ENCODE results near the gene TVP23A. TPM values are rescaled to one million over a fixed set of nuclear protein-coding genes. Genes with fewer than 3 reads are reported as not detected.
A peak's percentile ranks its signal among the peaks of the same experiment; 100 is the strongest.
"Not testable (repeated sequence)": the region's sequence is repeated elsewhere in the genome, so short reads cannot be mapped to it uniquely, and the experiment has no call there.

The TVP23A gene
- polyA plus RNA-seq, 3 donors, result 2.9 to 5.0 (median 3.8) TPM

GRCh38 chr16:10839279-10839666 is 20.7 kb upstream of the TVP23A start:
- no peak for DNase-seq (ENCODE audit: extremely low read depth in 1 of 11, low read depth in 9 of 11, low spot score in 4 of 11)

- DNase-seq (ENCODE audit: extremely low read depth in 1 of 11, low read depth in 9 of 11, low spot score in 4 of 11), result no peak
These were observed 20.2 kb upstream of the TVP23A start for GRCh38 chr16:10838621-10839278.

- DNase-seq (ENCODE audit: extremely low read depth in 1 of 11, low read depth in 9 of 11, low spot score in 4 of 11), result no peak
These were observed 17.7 kb upstream of the TVP23A start for GRCh38 chr16:10836174-10836853.

GRCh38 chr16:10835281-10835931 is 16.8 kb upstream of the TVP23A start:
- DNase-seq (ENCODE audit: extremely low read depth in 1 of 11, low read depth in 9 of 11, low spot score in 4 of 11), result no peak

- DNase-seq (ENCODE audit: extremely low read depth in 1 of 11, low read depth in 9 of 11, low spot score in 4 of 11), result no peak
These were observed 16.2 kb upstream of the TVP23A start for GRCh38 chr16:10834766-10835165.

- DNase-seq (ENCODE audit: extremely low read depth in 1 of 11, low read depth in 9 of 11, low spot score in 4 of 11), result no peak
These were observed 15.5 kb upstream of the TVP23A start for GRCh38 chr16:10834130-10834529.

GRCh38 chr16:10833271-10833670 is 14.7 kb upstream of the TVP23A start:
- no peak for DNase-seq (ENCODE audit: extremely low read depth in 1 of 11, low read depth in 9 of 11, low spot score in 4 of 11)

GRCh38 chr16:10831894-10832886 is 13.6 kb upstream of the TVP23A start:
- no peak for DNase-seq (ENCODE audit: extremely low read depth in 1 of 11, low read depth in 9 of 11, low spot score in 4 of 11)

- DNase-seq (ENCODE audit: extremely low read depth in 1 of 11, low read depth in 9 of 11, low spot score in 4 of 11), result not testable (repeated sequence)
These were observed 11.6 kb upstream of the TVP23A start for GRCh38 chr16:10830240-10830639.

- not testable (repeated sequence) for DNase-seq (ENCODE audit: extremely low read depth in 1 of 11, low read depth in 9 of 11, low spot score in 4 of 11)
These were observed 10.9 kb upstream of the TVP23A start for GRCh38 chr16:10829390-10830098.

- peak in 7 of 11 donors; percentile 18 to 53 (median 42) for DNase-seq (ENCODE audit: extremely low read depth in 1 of 11, low read depth in 9 of 11, low spot score in 4 of 11)
These were observed 10.3 kb upstream of the TVP23A start for GRCh38 chr16:10828851-10829366.

- DNase-seq (ENCODE audit: extremely low read depth in 1 of 11, low read depth in 9 of 11, low spot score in 4 of 11), result peak in 7 of 11 donors; percentile 9 to 57 (median 42)
These were observed 9.2 kb upstream of the TVP23A start for GRCh38 chr16:10827691-10828341.

- no peak for DNase-seq (ENCODE audit: extremely low read depth in 1 of 11, low read depth in 9 of 11, low spot score in 4 of 11)
These were observed 5.7 kb upstream of the TVP23A start for GRCh38 chr16:10824111-10824893.

- no peak for DNase-seq (ENCODE audit: extremely low read depth in 1 of 11, low read depth in 9 of 11, low spot score in 4 of 11)
These were observed 4.1 kb upstream of the TVP23A start for GRCh38 chr16:10822702-10823101.

GRCh38 chr16:10820546-10820945 is 2.0 kb upstream of the TVP23A start:
- DNase-seq (ENCODE audit: extremely low read depth in 1 of 11, low read depth in 9 of 11, low spot score in 4 of 11), result no peak

GRCh38 chr16:10817514-10817913 is 1.1 kb downstream of the TVP23A start:
- no peak for DNase-seq (ENCODE audit: extremely low read depth in 1 of 11, low read depth in 9 of 11, low spot score in 4 of 11)

GRCh38 chr16:10813099-10813455 is 5.5 kb downstream of the TVP23A start:
- no peak for DNase-seq (ENCODE audit: extremely low read depth in 1 of 11, low read depth in 9 of 11, low spot score in 4 of 11)
